Heart left ventricle (tissue), 13 donors: ENCODE data around the gene CCDC60.

ENCODE experiments used
- CTCF ChIP-seq, 12 donors: fragments of 200-600 bp; sonication (generic) in 4 of 12; IDR thresholded peaks; one replicate each; pipeline versions ENCODE4 v1.5.0 to v1.8.0; 2018 to 2022; ENCODE audit warnings: antibody characterized with exemption in 12 of 12, mild to moderate bottlenecking in 5 of 12
- POLR2A ChIP-seq, 2 donors: fragments of 450-650 bp; IDR thresholded peaks; one replicate each; pipeline ENCODE4 v1.6.1; 2017; ENCODE audit warnings: antibody characterized with exemption in 2 of 2, mild to moderate bottlenecking in 2 of 2, moderate library complexity in 2 of 2
- donor health status: ischemic (EF 13 %, LVEDD 7.1; RV severe dilation, severe dysfunction).
- donor health status: DM: no; HTN: yes; CAD: no.
- donor health status: DM: no; HTN: no; CAD: no.
- donor health status: ischemic (EF 25% LVEDD 6.9; RV normal size, moderate dysfunction).
- donor health status: ischemic (EF 25% LVEDD 5.7; RV mildly dilated, moderate dysfunction).
- donor health status: ischemic (EF 35%, LVEDD 5.7; RV mildly dilated, moderate dysfunction).
- donor health status: nonischemic (EF 11% LVEDD 7.7; RV severe dilation, severe dysfunction).
- donor health status: DM: yes; HTN: yes; CAD: no.
- donor health status: PGD.
- donor health status: ischemic (EF 29% LVEDD 5.4; RV normal size, mild dysfunction).
- donor health status: nonischemic (EF 23%, LVEDD 6.1; RV moderate dilation, normal function).

DNA sequence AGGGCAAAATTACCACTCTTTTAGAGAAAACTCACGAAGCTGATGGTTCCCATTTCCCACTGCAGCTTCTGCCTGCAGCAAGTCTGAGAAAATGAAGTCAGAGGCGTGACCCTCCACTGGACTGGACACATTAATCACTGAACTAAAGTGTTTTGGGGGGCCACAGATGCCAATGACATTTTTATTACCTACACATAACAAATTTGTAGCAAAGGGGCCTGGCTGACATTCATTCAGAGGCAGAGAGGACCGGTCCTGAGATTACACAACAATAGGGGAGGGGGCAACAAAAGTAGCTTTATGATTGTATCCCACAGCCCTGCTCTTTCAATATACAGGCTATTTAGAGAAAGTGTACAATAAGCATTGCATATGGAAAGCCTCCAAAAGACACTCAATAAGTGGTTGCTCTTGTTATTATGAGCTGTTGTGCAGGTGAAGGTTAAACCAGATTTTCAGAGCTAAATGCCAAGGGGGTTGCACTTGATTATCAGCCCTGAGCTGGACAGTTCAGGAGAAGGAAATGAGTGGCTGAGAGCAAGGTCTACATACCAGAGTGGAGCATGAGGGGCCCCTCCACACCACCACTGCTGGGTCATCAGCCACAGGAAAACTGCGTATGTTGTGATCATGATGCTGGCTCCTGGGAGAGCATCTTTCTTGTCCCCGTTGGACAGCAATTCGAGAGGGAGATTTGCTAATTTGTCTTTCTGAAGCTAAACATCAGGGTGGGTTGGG lies 41.5 kb upstream of the CCDC60 start:
- TF ChIP-seq CTCF (IDR thresholded peaks at IDR 0.05) (no peak), POLR2A (IDR thresholded peaks at IDR 0.05) (no peak)
